Body of pancreas (tissue), 4 donors: ENCODE data around the gene C22orf39.

ENCODE experiments used
- POLR2A ChIP-seq, 3 donors: fragments of 450-650 bp; IDR thresholded peaks; one replicate each; pipeline ENCODE4 v1.6.1; 2016; ENCODE audit warnings: antibody characterized with exemption in 3 of 3, mild to moderate bottlenecking in 2 of 3
- TF ChIP-seq, protein P1 (sequence below), 7 experiments: fragments of 450-650 bp in 4 of 7; fragments of 200-600 bp in 3 of 7; sonication (generic) in 3 of 7; IDR thresholded peaks; one replicate each; pipeline ENCODE4 v1.5.1; 2016 to 2019; ENCODE audit warnings: antibody characterized with exemption in 7 of 7

DNA sequence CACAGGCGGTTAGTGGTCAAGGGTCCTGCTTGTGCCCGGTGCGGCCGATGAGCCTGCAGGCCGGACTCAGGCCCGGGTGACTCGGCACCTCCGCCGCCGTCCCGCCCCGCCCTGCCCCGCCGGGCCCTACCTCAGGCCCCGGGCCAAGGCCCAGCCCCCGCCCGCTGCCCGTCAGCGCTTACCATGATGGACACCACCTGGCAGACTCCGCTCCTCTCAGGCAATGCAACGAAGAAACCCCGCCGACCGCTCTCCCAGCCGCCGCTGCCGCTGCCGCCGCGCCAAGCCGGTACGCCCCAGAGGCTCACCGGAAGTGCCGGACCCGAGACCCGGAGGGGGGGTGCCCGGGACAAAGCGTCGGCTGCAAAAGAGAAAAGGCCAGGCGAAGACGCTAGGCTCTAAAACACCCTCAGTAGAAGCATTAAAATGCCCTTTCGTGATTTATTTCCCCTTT is 31.4 kb upstream of the C22orf39 start, which contains the start of gene UFD1:
- TF ChIP-seq, protein P1, sequence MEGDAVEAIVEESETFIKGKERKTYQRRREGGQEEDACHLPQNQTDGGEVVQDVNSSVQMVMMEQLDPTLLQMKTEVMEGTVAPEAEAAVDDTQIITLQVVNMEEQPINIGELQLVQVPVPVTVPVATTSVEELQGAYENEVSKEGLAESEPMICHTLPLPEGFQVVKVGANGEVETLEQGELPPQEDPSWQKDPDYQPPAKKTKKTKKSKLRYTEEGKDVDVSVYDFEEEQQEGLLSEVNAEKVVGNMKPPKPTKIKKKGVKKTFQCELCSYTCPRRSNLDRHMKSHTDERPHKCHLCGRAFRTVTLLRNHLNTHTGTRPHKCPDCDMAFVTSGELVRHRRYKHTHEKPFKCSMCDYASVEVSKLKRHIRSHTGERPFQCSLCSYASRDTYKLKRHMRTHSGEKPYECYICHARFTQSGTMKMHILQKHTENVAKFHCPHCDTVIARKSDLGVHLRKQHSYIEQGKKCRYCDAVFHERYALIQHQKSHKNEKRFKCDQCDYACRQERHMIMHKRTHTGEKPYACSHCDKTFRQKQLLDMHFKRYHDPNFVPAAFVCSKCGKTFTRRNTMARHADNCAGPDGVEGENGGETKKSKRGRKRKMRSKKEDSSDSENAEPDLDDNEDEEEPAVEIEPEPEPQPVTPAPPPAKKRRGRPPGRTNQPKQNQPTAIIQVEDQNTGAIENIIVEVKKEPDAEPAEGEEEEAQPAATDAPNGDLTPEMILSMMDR (IDR thresholded peaks at IDR 0.05): peak in 2 of 7 experiments; percentile 8 to 18
- peak in 2 of 3 donors; percentile 50 to 63 for TF ChIP-seq POLR2A (IDR thresholded peaks at IDR 0.05)
